DMS53 treated with DMSO at 0.1 percent for 48 hours (cell line): ENCODE measurements around the gene GRID1.

Experiments
- DNase-seq: peaks from one replicate; lab custom pipeline; 2025; ENCODE audit not compliant: unreplicated experiment; lab: John Stamatoyannopoulos, UW

Gene GRID1

GRCh38 chr10:86295351-86295750, 71.2 kb downstream of the GRID1 start:
- DNase-seq = no peak

GRCh38 chr10:86294346-86295265, 72.0 kb downstream of the GRID1 start:
- no peak for DNase-seq

GRCh38 chr10:86293396-86293791, 73.2 kb downstream of the GRID1 start:
- DNase-seq = no peak

- DNase-seq = no peak
These were observed 73.9 kb downstream of the GRID1 start for GRCh38 chr10:86292462-86293395.

- no peak for DNase-seq
These were observed 74.8 kb downstream of the GRID1 start for GRCh38 chr10:86291616-86292340.

- DNase-seq = no peak
These were observed 75.5 kb downstream of the GRID1 start for GRCh38 chr10:86290933-86291615.

GRCh38 chr10:86289577-86289868, 77.1 kb downstream of the GRID1 start:
- DNase-seq = no peak

- no peak for DNase-seq
These were observed 77.7 kb downstream of the GRID1 start for GRCh38 chr10:86288695-86289576.

- no peak for DNase-seq
These were observed 78.5 kb downstream of the GRID1 start for GRCh38 chr10:86287966-86288579.

GRCh38 chr10:86287110-86287793, 79.3 kb downstream of the GRID1 start:
- no peak for DNase-seq

GRCh38 chr10:86286236-86287109, 80.1 kb downstream of the GRID1 start:
- DNase-seq = no peak

GRCh38 chr10:86285136-86285790, 81.3 kb downstream of the GRID1 start:
- no peak for DNase-seq

- no peak for DNase-seq
These were observed 82.1 kb downstream of the GRID1 start for GRCh38 chr10:86284355-86285105.

GRCh38 chr10:86283466-86284287, 82.9 kb downstream of the GRID1 start:
- no peak for DNase-seq

- DNase-seq = no peak
These were observed 83.7 kb downstream of the GRID1 start for GRCh38 chr10:86282664-86283465.
